Tibial nerve (tissue), 4 donors: ENCODE results near the gene CTNNBIP1. TPM values are rescaled to one million over a fixed set of nuclear protein-coding genes. Genes with fewer than 3 reads are reported as not detected.

Experiments
- DNase-seq, 2 donors: peaks; one replicate each; pipeline ENCODE4 v3.0.0-alpha.2; 2019; ENCODE audit warnings: low spot score in 2 of 2
- H3K27ac ChIP-seq, 4 donors: fragments of 200-600 bp; sonication (generic) in 3 of 4; one replicate each; pipeline ENCODE4 v1.5.1; 2017 to 2019; ENCODE audit warnings: mild to moderate bottlenecking in 1 of 4
- H3K27me3 ChIP-seq, 2 donors: fragments of 200-600 bp; sonication (generic) in 1 of 2; one replicate each; pipeline versions ENCODE4 v1.5.1 to v1.6.0; 2017 to 2019
- H3K36me3 ChIP-seq, 3 donors: fragments of 200-600 bp; sonication (generic); one replicate each; pipeline ENCODE4 v1.5.1; 2018 to 2019
- H3K4me1 ChIP-seq, 4 donors: fragments of 200-600 bp; sonication (generic) in 3 of 4; one replicate each; pipeline ENCODE4 v1.5.1; 2017 to 2019
- H3K4me3 ChIP-seq, 4 donors: fragments of 200-600 bp; sonication (generic) in 3 of 4; one replicate each; pipeline ENCODE4 v1.5.1; 2017 to 2019; ENCODE audit warnings: mild to moderate bottlenecking in 1 of 4, moderate library complexity in 1 of 4
- H3K9me3 ChIP-seq, 4 donors: fragments of 200-600 bp; sonication (generic) in 3 of 4; one replicate each; pipeline ENCODE4 v1.5.1; 2017 to 2019
- CTCF ChIP-seq, 5 experiments: fragments of 200-600 bp in 3 of 5; fragments of 450-650 bp in 2 of 5; sonication (generic) in 3 of 5; IDR thresholded peaks; one replicate each; pipeline ENCODE4 v1.5.1; 2016 to 2019; ENCODE audit warnings: antibody characterized with exemption in 5 of 5, mild to moderate bottlenecking in 3 of 5, moderate library complexity in 2 of 5
- EP300 ChIP-seq, 2 donors: sonication (generic); formaldehyde crosslinking; IDR thresholded peaks; one replicate each; pipeline ENCODE4 v1.6.1; 2017; ENCODE audit warnings: antibody characterized with exemption in 2 of 2, mild to moderate bottlenecking in 1 of 2
- POLR2A ChIP-seq, 2 donors: fragments of 450-650 bp; IDR thresholded peaks; one replicate each; pipeline ENCODE4 v1.6.1; 2017; ENCODE audit warnings: antibody characterized with exemption in 2 of 2, mild to moderate bottlenecking in 2 of 2, moderate library complexity in 2 of 2
- WGBS, 2 donors: methylation state at CpG; one replicate each; pipeline ENCODE4 v1.1.5; 2018; 5-methylcytosine and 5-hydroxymethylcytosine counted together
- total RNA-seq, 4 donors: library from RNA; depleted of rRNA; stranded (reverse); fragments of >200 nt; gene quantifications; one replicate each; pipeline ENCODE4 v1.1.0, GENCODE V29; 2016

The CTNNBIP1 gene
- total RNA-seq, 4 donors from 2014 or later: 17.0 to 24.9 (median 20.3) TPM

- Histone ChIP-seq H3K4me3 (no peak overlapping the region), H3K9me3 (no peaks in the 10 kb centered on the region), H3K4me1 (peaks cover 0 to 6% (median 0%) of the 10 kb centered on the region in 4 donors), H3K27ac (peak overlapping the region in 1 of 4 donors; percentile 28), H3K36me3 (peaks cover 0 to 41% (median 0%) of the 10 kb centered on the region in 3 donors), H3K27me3 (no peaks in the 10 kb centered on the region)
- TF ChIP-seq POLR2A (IDR thresholded peaks at IDR 0.05) (no peak), CTCF (IDR thresholded peaks at IDR 0.05) (no peak), EP300 (IDR thresholded peaks at IDR 0.05) (no peak)
- DNase-seq: no peak
- 74 to 82% methylated on average over 11 of the region's 12 CpGs for WGBS, 2 donors
These were observed 57.4 kb downstream of the CTNNBIP1 start for GRCh38 chr1:9852410-9853248.

- no peak for DNase-seq
- WGBS, 2 donors: 85 to 92% methylated on average over 8 of the region's 8 CpGs
- H3K27ac ChIP-seq: peak overlapping the region in 1 of 4 donors; percentile 10
- TF ChIP-seq POLR2A (IDR thresholded peaks at IDR 0.05) (no peak), EP300 (IDR thresholded peaks at IDR 0.05) (no peak), CTCF (IDR thresholded peaks at IDR 0.05) (no peak)
- H3K4me1 ChIP-seq: peaks cover 0 to 6% (median 0%) of the 10 kb centered on the region in 4 donors
- no peak overlapping the region for H3K4me3 ChIP-seq
- H3K27me3 ChIP-seq: no peaks in the 10 kb centered on the region
- no peaks in the 10 kb centered on the region for H3K9me3 ChIP-seq
- H3K36me3 ChIP-seq: peaks cover 0 to 41% (median 0%) of the 10 kb centered on the region in 3 donors
These were observed 58.1 kb downstream of the CTNNBIP1 start for GRCh38 chr1:9852004-9852403.

GRCh38 chr1:9850442-9851162 lies 59.5 kb downstream of the CTNNBIP1 start:
- no peak for TF ChIP-seq CTCF (IDR thresholded peaks at IDR 0.05)
- TF ChIP-seq POLR2A (IDR thresholded peaks at IDR 0.05): no peak
- no peak for TF ChIP-seq EP300 (IDR thresholded peaks at IDR 0.05)
- WGBS, 2 donors: 70 to 84% methylated on average over 16 to 18 of the region's 18 CpGs
- H3K27ac ChIP-seq: no peak overlapping the region
- H3K4me1 ChIP-seq: peaks cover 0 to 6% (median 0%) of the 10 kb centered on the region in 4 donors
- peaks cover 0 to 41% (median 0%) of the 10 kb centered on the region in 3 donors for H3K36me3 ChIP-seq
- no peak for DNase-seq
- no peaks in the 10 kb centered on the region for H3K9me3 ChIP-seq
- H3K4me3 ChIP-seq: no peak overlapping the region
- no peaks in the 10 kb centered on the region for H3K27me3 ChIP-seq

- Histone ChIP-seq H3K27ac (no peak overlapping the region), H3K36me3 (peaks cover 0 to 41% (median 0%) of the 10 kb centered on the region in 3 donors), H3K4me3 (no peak overlapping the region), H3K9me3 (no peaks in the 10 kb centered on the region), H3K4me1 (peaks cover 0 to 6% (median 0%) of the 10 kb centered on the region in 4 donors), H3K27me3 (no peaks in the 10 kb centered on the region)
- no peak for TF ChIP-seq POLR2A (IDR thresholded peaks at IDR 0.05)
- TF ChIP-seq EP300 (IDR thresholded peaks at IDR 0.05): no peak
- WGBS, 2 donors: 69 to 73% methylated on average over 12 to 20 of the region's 20 CpGs
- DNase-seq: no peak
These were observed 60.2 kb downstream of the CTNNBIP1 start for GRCh38 chr1:9849691-9850441.

GRCh38 chr1:9848022-9848421 lies 62.0 kb downstream of the CTNNBIP1 start:
- WGBS, 2 donors: 57 to 67% methylated on average over 8 of the region's 8 CpGs

More at GRCh38 chr1:9848022-9848421, 62.0 kb downstream of the CTNNBIP1 start:
- no peak overlapping the region for H3K27ac ChIP-seq
- TF ChIP-seq CTCF (IDR thresholded peaks at IDR 0.05) (no peak), POLR2A (IDR thresholded peaks at IDR 0.05) (no peak), EP300 (IDR thresholded peaks at IDR 0.05) (no peak)
- H3K9me3 ChIP-seq: no peaks in the 10 kb centered on the region
- no peak overlapping the region for H3K4me3 ChIP-seq
- peaks cover 0 to 27% (median 0%) of the 10 kb centered on the region in 3 donors for H3K36me3 ChIP-seq
- H3K27me3 ChIP-seq: no peaks in the 10 kb centered on the region
- no peak for DNase-seq
- H3K4me1 ChIP-seq: peaks cover 0 to 17% (median 0%) of the 10 kb centered on the region in 4 donors
